Measurements from ENCODE around the gene POLR3C.

The POLR3C gene

DNA sequence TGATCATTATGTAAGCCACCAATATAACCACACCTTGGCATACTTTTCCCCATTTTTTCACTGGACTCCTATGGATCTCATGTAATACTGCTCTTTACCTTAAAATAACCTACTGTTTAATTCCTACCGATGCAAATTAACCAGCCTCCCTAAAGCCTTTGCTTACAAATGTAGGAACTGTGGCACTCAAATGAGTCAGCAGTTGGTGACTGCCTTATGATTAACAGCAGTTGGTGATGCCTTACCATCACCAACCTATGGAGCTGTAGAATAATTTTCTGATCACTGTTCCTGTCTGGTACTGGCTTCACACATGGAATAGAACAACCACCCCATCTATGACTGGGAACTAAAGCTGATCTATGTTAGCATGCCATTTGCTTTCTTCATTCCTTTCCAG, 13.7 kb downstream of the POLR3C start:
- TF ChIP-seq FOXP2 (optimal IDR thresholded peaks at IDR 0.05; ENCODE audit: control extremely low read depth, extremely low read length, insufficient read depth) (no peak), EZH2 (IDR thresholded peaks at IDR 0.05) (no peak), POLR2AphosphoS5 (IDR thresholded peaks at IDR 0.05; ENCODE audit: borderline replicate concordance, low read depth, low read length) (no peak)
- no peak for DNase-seq (ENCODE audit: low read depth, low spot score)
- Histone ChIP-seq H3K9ac (ENCODE audit: insufficient read length) (no peak overlapping the region), H3K9me3 (ENCODE audit: low read depth, low read length) (no peaks in the 10 kb centered on the region), H3K36me3 (ENCODE audit: insufficient read depth, low read length) (peaks cover 94% of the 10 kb centered on the region), H3K4me3 (no peak overlapping the region), H3K27ac (no peak overlapping the region)

DNA sequence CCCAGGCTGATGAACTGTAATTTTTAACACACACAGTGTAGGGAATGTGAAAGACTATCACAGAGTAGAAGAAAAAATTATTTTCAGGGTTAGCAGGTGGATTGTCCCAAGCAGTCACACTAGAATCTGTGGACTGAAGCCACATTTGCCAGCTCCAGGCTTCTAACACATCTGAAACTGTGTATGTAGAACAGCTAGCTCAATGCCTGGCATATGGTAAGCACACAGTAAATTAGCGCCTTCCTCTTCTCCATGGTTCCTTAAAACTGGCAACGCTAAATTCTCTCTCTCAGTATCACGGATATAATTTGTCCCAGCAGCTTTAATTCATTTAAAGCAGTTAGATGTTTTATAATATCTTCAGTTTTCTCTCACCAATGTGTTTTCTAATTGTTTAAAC, 19.0 kb downstream of the POLR3C start:
- TF ChIP-seq POLR2AphosphoS5 (IDR thresholded peaks at IDR 0.05; ENCODE audit: borderline replicate concordance, low read depth, low read length) (no peak), FOXP2 (optimal IDR thresholded peaks at IDR 0.05; ENCODE audit: control extremely low read depth, extremely low read length, insufficient read depth) (no peak), EZH2 (IDR thresholded peaks at IDR 0.05) (no peak)
- no peak for DNase-seq (ENCODE audit: low read depth, low spot score)
- no peak overlapping the region for H3K27ac ChIP-seq
- H3K9me3 ChIP-seq (ENCODE audit: low read depth, low read length) = no peaks in the 10 kb centered on the region
- no peak overlapping the region for H3K9ac ChIP-seq (ENCODE audit: insufficient read length)
- H3K4me3 ChIP-seq = no peak overlapping the region
- H3K36me3 ChIP-seq (ENCODE audit: insufficient read depth, low read length) = peaks cover 51% of the 10 kb centered on the region

DNA sequence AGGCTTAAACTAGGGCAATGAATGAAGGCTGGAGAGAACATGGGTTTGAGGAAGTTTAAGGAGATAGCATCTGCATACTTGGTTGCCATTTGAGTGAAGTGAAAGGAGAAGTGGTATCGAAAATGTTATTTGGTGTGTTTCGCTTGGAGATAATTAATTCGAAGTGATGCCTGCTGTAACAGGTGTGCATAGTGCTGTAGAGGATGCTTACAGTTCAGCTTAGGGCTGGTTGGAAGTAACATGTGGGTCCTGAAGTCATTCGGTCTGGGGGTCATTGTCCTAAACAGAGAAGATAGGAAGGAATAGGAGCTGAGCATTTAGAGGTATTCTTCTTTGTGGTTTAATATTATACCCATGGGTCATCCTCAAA, 21.1 kb downstream of the POLR3C start:
- DNase-seq (ENCODE audit: low read depth, low spot score) = no peak
- Histone ChIP-seq H3K4me3 (peak overlapping the region; percentile 90), H3K36me3 (ENCODE audit: insufficient read depth, low read length) (peaks cover 39% of the 10 kb centered on the region), H3K27ac (no peak overlapping the region), H3K9ac (ENCODE audit: insufficient read length) (no peak overlapping the region), H3K9me3 (ENCODE audit: low read depth, low read length) (no peaks in the 10 kb centered on the region)
- no peak for TF ChIP-seq EZH2 (IDR thresholded peaks at IDR 0.05)
- no peak for TF ChIP-seq FOXP2 (optimal IDR thresholded peaks at IDR 0.05; ENCODE audit: control extremely low read depth, extremely low read length, insufficient read depth)
- TF ChIP-seq POLR2AphosphoS5 (IDR thresholded peaks at IDR 0.05; ENCODE audit: borderline replicate concordance, low read depth, low read length) = no peak

DNA sequence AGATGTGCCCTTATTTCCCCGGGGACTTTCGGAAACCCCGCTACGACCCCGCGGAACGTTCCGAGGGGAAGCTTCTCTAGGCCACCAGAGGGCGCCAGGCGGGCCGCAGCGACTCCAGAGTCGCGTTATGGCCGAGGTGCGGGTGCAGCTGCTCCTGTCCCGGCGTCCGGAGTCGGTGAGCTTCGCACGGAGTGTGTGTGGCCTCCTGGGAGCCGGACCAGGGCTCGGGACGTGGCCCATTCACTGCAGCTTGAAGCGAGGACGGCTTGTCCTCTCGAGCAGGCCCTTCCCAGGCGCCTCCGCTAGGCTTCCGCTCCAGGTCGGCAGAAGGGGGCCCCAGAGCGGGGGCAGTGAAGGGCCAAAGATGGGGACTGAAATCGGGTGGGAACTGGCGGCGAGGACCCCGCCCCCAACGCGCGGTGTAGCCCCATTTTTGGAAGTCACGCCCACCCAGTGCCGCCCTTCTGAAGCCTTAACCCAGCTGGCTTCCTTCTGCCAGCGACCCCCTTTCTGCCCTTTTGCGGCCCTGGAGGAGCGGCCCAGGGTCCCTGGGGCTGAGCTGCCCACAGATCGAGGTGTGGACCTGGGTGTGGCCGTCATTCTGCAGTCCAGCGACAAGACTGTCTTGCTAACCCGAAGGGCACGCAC, 21.6 kb downstream of the POLR3C start, which contains the start of gene NUDT17:
TSS of gene NUDT17 (plus strand) at position 117 of the 648 bp plus-strand sequence. CDS start at position 128, 11 bp downstream.
- H3K27ac ChIP-seq = no peak within 1 kb of the TSS
- no peak for TF ChIP-seq EZH2 (IDR thresholded peaks at IDR 0.05)
- peak; percentile 65 for TF ChIP-seq POLR2AphosphoS5 (IDR thresholded peaks at IDR 0.05; ENCODE audit: borderline replicate concordance, low read depth, low read length)
- peak within 1 kb of the TSS; percentile 90 for H3K4me3 ChIP-seq
- no peak for DNase-seq (ENCODE audit: low read depth, low spot score)
- H3K9ac ChIP-seq (ENCODE audit: insufficient read length) = peak within 1 kb of the TSS; percentile 79
- H3K9me3 ChIP-seq (ENCODE audit: low read depth, low read length) = no peaks in the 10 kb centered on the region
- H3K36me3 ChIP-seq (ENCODE audit: insufficient read depth, low read length) = peaks cover 41% of the 10 kb centered on the region

GRCh38 chr1:145846201-145846612, 22.2 kb downstream of the POLR3C start:
- Histone ChIP-seq H3K36me3 (ENCODE audit: insufficient read depth, low read length) (peaks cover 38% of the 10 kb centered on the region), H3K27ac (no peak overlapping the region), H3K4me3 (peak overlapping the region; percentile 90), H3K9me3 (ENCODE audit: low read depth, low read length) (no peaks in the 10 kb centered on the region), H3K9ac (ENCODE audit: insufficient read length) (peak overlapping the region; percentile 79)
- no peak for DNase-seq (ENCODE audit: low read depth, low spot score)
- TF ChIP-seq EZH2 (IDR thresholded peaks at IDR 0.05) (no peak), FOXP2 (optimal IDR thresholded peaks at IDR 0.05; ENCODE audit: control extremely low read depth, extremely low read length, insufficient read depth) (no peak), POLR2AphosphoS5 (IDR thresholded peaks at IDR 0.05; ENCODE audit: borderline replicate concordance, low read depth, low read length) (no peak)

- Histone ChIP-seq H3K9ac (ENCODE audit: insufficient read length) (no peak overlapping the region), H3K4me3 (no peak overlapping the region), H3K27ac (no peak overlapping the region), H3K36me3 (ENCODE audit: insufficient read depth, low read length) (peaks cover 26% of the 10 kb centered on the region; the same call in 1 of the 2 replicates), H3K9me3 (ENCODE audit: low read depth, low read length) (no peaks in the 10 kb centered on the region)
- TF ChIP-seq POLR2AphosphoS5 (IDR thresholded peaks at IDR 0.05; ENCODE audit: borderline replicate concordance, low read depth, low read length) (no peak), EZH2 (IDR thresholded peaks at IDR 0.05) (no peak), FOXP2 (optimal IDR thresholded peaks at IDR 0.05; ENCODE audit: control extremely low read depth, extremely low read length, insufficient read depth) (no peak)
- DNase-seq (ENCODE audit: low read depth, low spot score) = no peak
Measured at GRCh38 chr1:145847827-145848226, 23.8 kb downstream of the POLR3C start.

DNA sequence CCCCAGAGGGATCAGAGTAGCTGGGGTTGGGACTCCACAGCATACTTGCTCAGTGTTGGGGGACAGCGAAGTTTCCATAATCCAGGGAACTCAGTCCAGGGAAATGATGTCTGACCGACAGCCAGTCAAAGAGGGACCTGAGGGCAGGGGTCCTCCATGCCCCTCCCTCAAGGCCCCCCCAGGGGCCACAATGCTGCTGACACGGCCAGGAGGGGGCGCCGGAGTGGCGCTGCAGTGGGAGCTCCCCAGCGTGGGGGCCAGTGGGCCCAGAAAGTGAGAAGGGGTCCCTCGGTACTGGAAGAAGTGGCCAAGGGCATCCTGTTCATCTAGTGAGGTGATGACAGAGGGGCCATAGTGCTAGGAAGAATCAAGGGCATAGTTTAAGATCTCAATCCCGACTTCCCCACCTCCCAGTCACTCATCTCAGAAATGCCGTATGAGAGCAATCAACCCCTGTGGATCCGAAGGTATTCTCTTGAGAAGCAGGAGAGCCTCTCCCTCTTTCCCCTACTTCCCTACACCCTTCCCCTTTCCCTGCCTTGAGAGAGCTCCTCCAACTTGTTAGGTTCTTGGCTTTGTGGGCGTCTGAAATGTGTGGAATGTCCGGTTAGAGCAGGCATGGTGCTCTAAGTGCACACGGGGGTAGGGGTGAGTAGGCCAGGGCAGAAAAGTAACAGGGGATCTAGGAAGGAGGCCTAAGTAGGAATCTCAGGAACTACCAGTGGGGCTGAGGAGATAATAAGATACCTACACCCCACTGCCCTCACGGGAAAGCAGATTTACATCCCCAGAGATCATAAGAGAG, 25.6 kb downstream of the POLR3C start:
- no peaks in the 10 kb centered on the region for H3K9me3 ChIP-seq (ENCODE audit: low read depth, low read length)
- no peak overlapping the region for H3K27ac ChIP-seq
- H3K36me3 ChIP-seq (ENCODE audit: insufficient read depth, low read length) = peaks cover 31% of the 10 kb centered on the region; the same call in 1 of the 2 replicates
- TF ChIP-seq POLR2AphosphoS5 (IDR thresholded peaks at IDR 0.05; ENCODE audit: borderline replicate concordance, low read depth, low read length) (no peak), FOXP2 (optimal IDR thresholded peaks at IDR 0.05; ENCODE audit: control extremely low read depth, extremely low read length, insufficient read depth) (no peak), EZH2 (IDR thresholded peaks at IDR 0.05) (no peak)
- H3K9ac ChIP-seq (ENCODE audit: insufficient read length) = no peak overlapping the region
- no peak overlapping the region for H3K4me3 ChIP-seq
- no peak for DNase-seq (ENCODE audit: low read depth, low spot score)

GRCh38 chr1:145855426-145855948, 31.5 kb downstream of the POLR3C start:
- H3K9me3 ChIP-seq (ENCODE audit: low read depth, low read length) = no peaks in the 10 kb centered on the region
- DNase-seq (ENCODE audit: low read depth, low spot score) = no peak
- no peak overlapping the region for H3K4me3 ChIP-seq
- no peak overlapping the region for H3K9ac ChIP-seq (ENCODE audit: insufficient read length)
- H3K36me3 ChIP-seq (ENCODE audit: insufficient read depth, low read length) = peaks cover 33% of the 10 kb centered on the region; the same call in 1 of the 2 replicates
- H3K27ac ChIP-seq = no peak overlapping the region
- TF ChIP-seq FOXP2 (optimal IDR thresholded peaks at IDR 0.05; ENCODE audit: control extremely low read depth, extremely low read length, insufficient read depth) (no peak), EZH2 (IDR thresholded peaks at IDR 0.05) (no peak), POLR2AphosphoS5 (IDR thresholded peaks at IDR 0.05; ENCODE audit: borderline replicate concordance, low read depth, low read length) (no peak)

Data from SK-N-MC (cell line).